Activated CD8-positive, alpha-beta memory T cell treated with anti-CD3 and anti-CD28 coated beads, Interleukin-2, amount 50 U/mL, for 1 hour (primary cell): Measurements from ENCODE around the gene CNBP.

Source experiments
- DNase-seq: peaks from one replicate; pipeline ENCODE4 v3.0.0-alpha.2; 2020; ENCODE audit errors: extremely low read depth

The CNBP gene

GRCh38 chr3:129131465-129132088, 52.1 kb downstream of the CNBP start:
- no peak for DNase-seq

GRCh38 chr3:129130291-129130813, 53.3 kb downstream of the CNBP start:
- no peak for DNase-seq

GRCh38 chr3:129128357-129129155, 55.1 kb downstream of the CNBP start:
- no peak for DNase-seq

- DNase-seq: no peak
Measured at GRCh38 chr3:129126726-129127280, 56.9 kb downstream of the CNBP start.

- no peak for DNase-seq
Measured at GRCh38 chr3:129123314-129124060, 60.2 kb downstream of the CNBP start.

GRCh38 chr3:129122412-129123011, 61.2 kb downstream of the CNBP start:
- DNase-seq: no peak

GRCh38 chr3:129121792-129122411, 61.8 kb downstream of the CNBP start, which contains the start of gene RAB43:
TSS of gene RAB43 (minus strand) at chr3:129121804. CDS start at chr3:129121489, 315 bp downstream.
- DNase-seq: peak; percentile 69

- no peak for DNase-seq
Measured at GRCh38 chr3:129121016-129121791, 62.5 kb downstream of the CNBP start.

- DNase-seq: peak; percentile 71
Measured at GRCh38 chr3:129120254-129121004, 63.3 kb downstream of the CNBP start.

GRCh38 chr3:129119365-129120100, 64.2 kb downstream of the CNBP start:
- DNase-seq: no peak

GRCh38 chr3:129118745-129119144, 65.0 kb downstream of the CNBP start:
- DNase-seq: peak; percentile 42
